HL-60/S4 treated with phorbol 12-myristate 13-acetate at 8.2 ng/mL for 4 days and 3 days (cell line): ENCODE results near the gene FAM222B.
"Not testable (repeated sequence)": the region's sequence is repeated elsewhere in the genome, so short reads cannot be mapped to it uniquely, and the experiment has no call there.

Source experiments
- in situ Hi-C: fragments of 300-500 bp; cut with MboI; formaldehyde crosslinking; loops from 2 replicates; pipeline ENCODE4 v1.15.0; 2022; ENCODE audit warnings: low sequenced_read_pairs

The FAM222B gene

DNA sequence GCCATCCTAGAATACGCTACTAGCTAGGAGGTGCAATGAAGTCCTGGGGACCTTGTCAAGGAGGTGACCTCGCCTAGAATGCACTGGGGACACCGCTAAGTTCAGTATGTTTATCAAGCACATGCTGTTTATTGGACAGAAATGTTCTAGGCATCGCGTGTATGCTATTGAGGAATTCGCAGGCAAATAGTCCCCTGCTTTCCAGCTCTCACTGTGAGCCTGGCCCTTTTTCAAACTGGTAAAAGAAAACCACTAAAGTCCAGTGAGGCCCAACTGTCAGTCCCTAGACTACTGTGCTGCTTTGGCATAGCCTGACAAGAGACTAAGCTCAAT, 1.2 kb upstream of the FAM222B start:
- in situ Hi-C loops, result no loop called here

DNA sequence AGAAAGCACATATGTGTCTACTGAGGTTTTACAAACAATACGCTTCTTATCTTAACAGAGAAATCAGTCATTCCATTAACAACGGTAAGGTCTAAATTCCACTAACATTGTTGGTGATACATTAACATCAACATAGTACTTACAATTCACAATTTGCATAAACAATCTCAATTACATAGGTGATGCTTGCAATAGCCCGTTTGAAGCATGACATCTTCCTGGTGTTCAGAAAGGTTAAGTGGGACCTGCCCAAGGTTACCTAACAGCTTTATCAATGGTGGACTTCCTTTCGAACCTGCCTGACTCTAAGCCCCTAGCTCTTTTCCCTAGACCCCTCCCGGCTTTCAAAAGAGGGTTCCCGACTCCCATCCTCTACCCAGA, 699 bp downstream of the FAM222B start:
- in situ Hi-C loops, result no loop called here

DNA sequence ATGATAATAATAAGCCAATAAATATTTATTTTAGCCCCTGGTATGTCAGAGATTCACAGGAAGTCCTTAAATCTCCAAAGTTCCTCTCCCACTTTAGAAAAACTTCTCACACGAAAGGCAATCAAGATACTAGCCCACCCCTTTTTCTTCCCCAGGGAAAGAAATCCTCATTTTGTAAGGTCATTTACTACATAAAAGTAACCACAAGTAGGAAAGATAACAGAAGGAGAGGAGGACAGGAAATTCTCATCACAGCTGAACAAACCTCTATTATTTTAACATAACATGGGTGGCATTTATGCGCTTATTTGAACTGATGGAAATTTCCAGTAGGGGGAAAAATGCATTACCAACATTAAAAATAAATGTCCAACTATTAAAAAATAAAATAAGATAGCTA, 3.4 kb downstream of the FAM222B start:
- in situ Hi-C loops, result no loop called here

GRCh38 chr17:28836541-28836940, 6.0 kb downstream of the FAM222B start:
- in situ Hi-C loops, result not testable (repeated sequence)

- in situ Hi-C loops, result no loop called here
Observed at GRCh38 chr17:28834420-28834819, 8.2 kb downstream of the FAM222B start.

DNA sequence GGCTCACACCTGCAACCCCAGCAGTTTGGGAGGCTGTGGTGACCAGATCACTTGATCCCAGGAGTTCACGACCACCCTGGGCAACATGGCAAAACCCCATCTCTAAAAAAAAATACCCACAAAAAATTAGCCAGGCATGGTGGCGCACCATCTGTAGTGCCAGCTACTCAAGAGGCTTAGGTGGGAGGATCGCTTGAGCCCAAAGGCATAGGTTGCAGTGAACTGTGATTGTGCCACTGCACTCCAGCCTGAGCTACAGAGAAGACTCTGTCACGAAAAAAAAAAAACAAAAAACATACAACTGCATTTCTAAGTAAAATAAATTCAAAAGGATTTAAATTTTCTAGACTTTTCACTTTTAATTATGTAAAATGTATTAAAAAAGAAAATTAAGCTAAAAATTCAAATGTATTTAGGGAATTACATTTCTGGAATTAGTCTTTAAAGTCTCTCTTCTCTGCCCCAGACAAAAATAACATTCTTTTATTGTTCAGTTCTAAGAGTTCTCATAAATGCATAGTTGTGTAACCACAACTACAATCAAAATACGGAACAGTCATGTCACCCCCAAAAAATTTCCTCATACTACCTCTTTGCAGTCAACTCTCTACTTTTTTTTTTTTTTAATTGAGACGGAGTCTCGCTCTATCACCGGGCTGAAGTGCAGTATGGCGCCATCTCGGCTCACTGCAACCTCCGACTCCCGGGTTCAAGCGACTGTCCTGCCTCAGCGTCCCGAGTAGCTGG, 14.1 kb downstream of the FAM222B start:
- in situ Hi-C loops, result no loop called here

GRCh38 chr17:28827672-28828071, 14.9 kb downstream of the FAM222B start:
- in situ Hi-C loops, result no loop called here

GRCh38 chr17:28819582-28819981, 23.0 kb downstream of the FAM222B start:
- in situ Hi-C loops, result no loop called here

GRCh38 chr17:28818819-28819221, 23.8 kb downstream of the FAM222B start:
- in situ Hi-C loops, result no loop called here

DNA sequence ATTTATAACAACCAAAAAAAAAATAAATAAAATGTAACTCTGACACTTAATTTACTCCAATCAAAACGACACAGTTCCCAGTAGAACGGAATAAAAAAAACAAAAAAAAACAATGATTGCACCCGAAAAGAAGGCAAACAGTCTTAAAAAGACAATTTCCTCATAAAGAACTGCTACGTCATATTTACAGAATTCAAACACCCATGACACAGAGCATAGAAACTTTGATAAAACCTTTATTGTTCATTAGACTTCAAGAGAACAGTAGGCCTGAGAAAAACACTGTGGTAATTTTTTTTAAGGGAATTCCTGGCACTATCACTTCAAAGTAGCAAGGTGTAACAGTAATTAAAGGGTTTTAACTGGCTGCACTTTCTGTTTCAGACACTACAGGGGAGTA, 26.1 kb downstream of the FAM222B start:
- in situ Hi-C loops, result no loop called here

GRCh38 chr17:28812748-28813377, 29.7 kb downstream of the FAM222B start:
- in situ Hi-C loops, result no loop called here

DNA sequence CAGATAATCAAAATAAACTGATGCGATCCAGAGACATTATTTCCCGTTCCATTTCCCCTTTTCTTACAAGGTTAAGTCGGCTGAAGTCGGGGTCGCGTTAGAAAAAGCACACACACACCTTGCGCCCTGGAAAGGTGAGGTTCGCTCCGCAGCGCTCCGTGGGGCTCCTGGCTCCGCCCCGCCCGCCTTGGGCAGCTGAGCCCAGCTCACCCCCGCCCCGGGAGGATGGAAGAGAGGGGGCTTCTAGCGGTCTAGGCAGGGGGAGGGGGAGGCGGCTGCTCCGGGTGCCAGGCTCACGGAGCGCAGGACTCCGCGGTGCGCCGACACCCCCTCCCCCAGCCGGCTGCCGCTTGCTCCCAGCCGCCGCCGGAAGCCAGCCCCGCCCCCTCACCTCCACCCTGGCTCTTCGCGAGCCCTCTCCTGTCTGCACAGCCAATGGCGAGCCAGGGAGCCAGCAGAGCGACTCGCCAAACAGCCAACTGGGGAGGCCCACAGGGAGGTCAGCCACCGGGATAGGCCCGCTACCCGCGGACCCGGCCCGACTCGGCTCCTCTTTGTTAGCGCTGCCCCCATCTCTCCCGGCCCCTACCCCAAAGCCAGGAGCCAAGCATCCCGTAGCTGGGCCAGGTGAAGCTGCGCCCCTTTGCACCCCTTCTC, 30.4 kb downstream of the FAM222B start:
- in situ Hi-C loops, result no loop called here

DNA sequence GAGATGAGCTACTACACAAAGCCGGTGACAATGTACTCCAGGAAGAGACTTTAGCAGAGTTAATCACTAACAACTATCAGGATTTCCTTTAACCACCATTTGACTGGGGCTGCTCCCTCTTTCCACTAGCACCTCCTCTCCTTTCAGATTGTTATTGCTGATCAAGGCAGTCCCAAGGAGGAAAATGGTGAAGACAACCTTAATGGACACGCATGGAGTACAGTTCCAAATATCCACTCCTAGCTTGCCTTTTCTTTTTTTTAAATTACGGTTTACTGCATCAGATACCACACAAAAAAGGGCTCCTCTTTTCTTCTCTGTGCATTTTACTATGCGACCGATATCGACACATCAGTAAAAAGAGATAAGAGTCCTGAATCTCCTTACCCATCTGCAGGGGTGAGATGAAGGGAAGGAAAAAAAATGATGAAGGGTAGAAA, 30.9 kb downstream of the FAM222B start:
- in situ Hi-C loops, result no loop called here

GRCh38 chr17:28810437-28810836, 32.2 kb downstream of the FAM222B start:
- in situ Hi-C loops, result no loop called here

- in situ Hi-C loops, result no loop called here
Observed at GRCh38 chr17:28807925-28808634, 34.5 kb downstream of the FAM222B start.

DNA sequence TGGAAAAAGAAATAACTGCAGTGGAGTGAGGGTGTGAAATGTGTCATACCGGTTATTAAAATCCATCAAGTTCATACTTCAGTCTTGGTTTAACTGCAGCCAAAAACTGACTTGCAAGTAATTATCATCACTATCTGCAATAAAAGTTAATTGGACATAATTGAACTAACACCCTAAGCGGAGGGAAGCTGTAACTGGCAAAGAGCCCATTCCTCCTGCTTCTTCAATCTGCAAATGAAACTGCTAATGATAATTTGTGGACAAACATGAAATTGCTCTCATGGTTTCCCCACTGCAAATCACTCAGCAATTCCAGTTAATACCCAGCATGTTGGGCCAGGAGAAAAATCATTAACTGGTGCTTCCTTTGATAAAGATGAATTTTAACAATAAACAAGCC, 46.5 kb downstream of the FAM222B start:
- in situ Hi-C loops, result no loop called here

GRCh38 chr17:28794846-28795441, 47.6 kb downstream of the FAM222B start:
- in situ Hi-C loops, result not testable (repeated sequence)

DNA sequence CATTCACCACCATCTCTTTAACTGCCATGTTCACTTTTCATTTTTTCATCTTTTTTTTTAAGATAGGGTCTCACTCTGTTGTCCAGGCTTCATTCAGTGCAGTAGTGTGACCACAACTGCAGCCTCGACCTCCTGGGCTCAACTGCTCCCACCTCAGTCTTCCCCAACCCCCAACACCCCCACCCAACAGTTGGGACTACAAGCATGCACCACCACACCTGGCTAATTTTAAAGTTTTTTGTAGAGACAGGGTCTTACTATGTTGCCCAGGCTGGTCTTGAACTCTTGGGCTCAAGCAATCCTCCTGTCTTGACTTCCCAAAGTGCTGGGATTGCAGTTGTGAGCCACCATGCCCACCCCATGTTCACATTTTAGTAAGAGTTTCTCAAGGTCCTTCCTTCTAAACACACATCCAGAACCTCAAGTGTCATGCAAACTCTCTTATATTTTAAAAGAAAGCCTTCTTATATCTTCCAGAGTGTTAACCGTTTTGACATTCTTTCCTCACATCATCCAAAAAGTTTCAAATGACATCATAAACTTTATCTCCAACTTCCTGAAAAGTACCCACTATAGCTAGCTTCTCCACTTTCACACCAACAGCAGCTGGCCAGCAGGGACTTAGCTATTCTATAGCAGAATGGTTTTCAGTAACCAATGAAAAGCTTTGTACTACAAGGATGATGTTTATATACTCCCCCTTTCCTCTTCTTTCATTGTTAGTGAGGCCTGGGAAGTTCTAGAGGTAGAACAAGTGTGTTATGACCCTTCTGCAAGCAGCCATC, 49.5 kb downstream of the FAM222B start:
- in situ Hi-C loops, result no loop called here

DNA sequence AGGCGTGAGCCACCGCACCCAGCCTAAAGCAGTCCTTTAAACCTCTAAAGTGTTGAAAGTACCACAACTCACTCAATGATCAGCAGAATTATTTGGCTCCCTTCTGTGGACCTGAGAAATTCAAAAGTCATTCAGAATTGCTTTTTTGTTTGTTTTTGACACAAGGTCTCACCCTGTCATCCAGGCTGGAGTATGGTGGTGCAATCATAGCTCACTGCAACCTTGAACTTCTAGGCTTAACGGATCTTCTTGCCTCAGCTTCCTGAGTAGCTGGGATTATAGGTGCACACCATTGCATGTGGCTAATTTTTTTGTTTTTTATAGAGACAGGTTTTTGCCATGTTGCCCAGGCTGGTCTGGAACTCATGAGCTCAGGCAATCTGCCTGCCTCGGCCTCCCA, 54.5 kb downstream of the FAM222B start:
- in situ Hi-C loops, result no loop called here

DNA sequence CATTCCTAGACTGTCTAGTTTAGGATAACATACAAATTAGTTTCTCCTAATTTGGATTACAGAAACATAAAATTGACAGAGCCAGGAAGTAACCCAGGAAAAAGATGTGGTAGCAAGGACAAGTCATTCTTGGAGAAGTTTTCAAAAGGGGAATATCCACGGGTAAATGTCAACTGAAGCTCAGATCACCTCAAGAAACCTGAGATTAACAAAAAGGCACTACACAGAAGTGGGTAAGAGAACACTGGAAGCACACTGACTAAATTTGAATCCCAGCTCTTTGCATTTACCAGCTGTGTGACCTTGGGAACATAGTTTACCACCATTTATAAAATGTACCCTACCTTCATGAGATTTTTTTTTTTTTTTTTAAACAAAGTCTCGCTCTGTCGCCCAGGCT, 59.4 kb downstream of the FAM222B start:
- in situ Hi-C loops, result no loop called here
